DOHH2 (cell line): ENCODE data around the gene SPATA13.

Source experiments
- H3F3A ChIP-seq: fragments of 200-600 bp; sonication (generic), shearing (Covaris generic); 2 replicates; pipeline ENCODE4 v1.6.0; 2016; ENCODE audit warnings: antibody characterized with exemption, mild to moderate bottlenecking; ENCODE audit not compliant: control insufficient read depth, insufficient read depth
- H3K27ac ChIP-seq: fragments of 200-600 bp; sonication (generic); 2 replicates; pipeline ENCODE4 v1.5.1; 2014; ENCODE audit warnings: low read depth, mild to moderate bottlenecking, low read length, moderate library complexity
- H3K27me3 ChIP-seq: fragments of 200-600 bp; sonication (generic); 2 replicates; pipeline ENCODE4 v1.6.1; 2014; ENCODE audit warnings: mild to moderate bottlenecking, low read length, mixed read lengths; ENCODE audit not compliant: control insufficient read depth
- H3K36me3 ChIP-seq: fragments of 200-600 bp; sonication (generic); 2 replicates; pipeline ENCODE4 v1.6.1; 2014; ENCODE audit warnings: mild to moderate bottlenecking, low read length, moderate library complexity, mixed read lengths; ENCODE audit not compliant: control insufficient read depth
- H3K4me1 ChIP-seq: fragments of 200-600 bp; sonication (generic); 2 replicates; pipeline ENCODE4 v1.6.1; 2014; ENCODE audit warnings: mild to moderate bottlenecking, low read length, mixed read lengths; ENCODE audit not compliant: control insufficient read depth
- H3K4me2 ChIP-seq: fragments of 200-600 bp; sonication (generic); 2 replicates; pipeline ENCODE4 v1.6.0; 2014; ENCODE audit warnings: mild to moderate bottlenecking, low read length, moderate library complexity
- H3K4me3 ChIP-seq: fragments of 200-600 bp; sonication (generic); 2 replicates; pipeline ENCODE4 v1.5.1; 2014; ENCODE audit warnings: mild to moderate bottlenecking, low read length, mixed read lengths
- H3K79me2 ChIP-seq: fragments of 200-600 bp; sonication (generic); 2 replicates; pipeline ENCODE4 v1.6.1; 2014; ENCODE audit warnings: mild to moderate bottlenecking, low read length, mixed read lengths; ENCODE audit not compliant: control insufficient read depth
- H3K9me2 ChIP-seq: fragments of 200-600 bp; sonication (generic); replicated peaks from 2 replicates; pipeline ENCODE4 v1.6.1; 2014; ENCODE audit warnings: mild to moderate bottlenecking, low read length, mixed read lengths; ENCODE audit not compliant: control insufficient read depth
- H3K9me3 ChIP-seq: fragments of 200-600 bp; sonication (generic); 2 replicates; pipeline ENCODE4 v1.6.1; 2014; ENCODE audit warnings: antibody characterized with exemption, low read length, mixed read lengths; ENCODE audit not compliant: control insufficient read depth, insufficient read depth
- H4K20me1 ChIP-seq: fragments of 200-600 bp; sonication (generic); 2 replicates; pipeline ENCODE4 v1.6.0; 2014; ENCODE audit warnings: low read depth, mild to moderate bottlenecking, antibody characterized with exemption, low read length, moderate library complexity; ENCODE audit not compliant: control insufficient read depth, insufficient read depth
- EZH2phosphoT487 ChIP-seq: fragments of 200-600 bp; sonication (generic); IDR thresholded peaks from 2 replicates; pipeline ENCODE4 v1.6.1; 2017; ENCODE audit warnings: borderline replicate concordance, mild to moderate bottlenecking, antibody characterized with exemption, low read length, moderate library complexity, mixed read lengths
- TF ChIP-seq, protein P1 (sequence below): fragments of 200-600 bp; sonication (generic); IDR thresholded peaks from one replicate; pipeline ENCODE4 v1.5.1; 2014; ENCODE audit warnings: antibody characterized with exemption, mild to moderate bottlenecking, low read depth, low read length; ENCODE audit not compliant: poor library complexity, severe bottlenecking

Gene SPATA13

DNA sequence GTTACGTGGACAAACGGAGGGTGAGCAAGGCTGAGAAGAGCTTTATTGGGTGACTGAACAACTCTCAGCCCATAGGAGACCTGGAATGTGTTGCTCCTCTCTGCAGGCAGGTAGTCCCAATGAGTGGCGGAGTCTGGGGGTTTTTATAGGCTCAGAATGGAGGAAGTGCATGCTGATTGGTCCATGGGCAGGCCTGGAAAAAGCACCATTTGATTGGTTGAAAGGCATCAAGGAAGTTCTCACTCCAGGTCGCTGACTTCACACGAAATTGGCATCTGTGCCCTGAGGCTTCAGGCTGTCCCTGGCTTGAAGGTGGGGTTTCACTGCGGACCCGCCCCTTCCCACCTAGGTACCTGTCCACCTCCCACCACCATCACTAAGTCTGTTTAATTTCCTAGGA, 65.4 kb downstream of the SPATA13 start:
- H3K4me1 ChIP-seq, result peaks cover 16% of the 10 kb centered on the region
- H3K9me2 ChIP-seq, result no peaks in the 10 kb centered on the region
- no peak for TF ChIP-seq EZH2phosphoT487
- TF ChIP-seq, protein P1, sequence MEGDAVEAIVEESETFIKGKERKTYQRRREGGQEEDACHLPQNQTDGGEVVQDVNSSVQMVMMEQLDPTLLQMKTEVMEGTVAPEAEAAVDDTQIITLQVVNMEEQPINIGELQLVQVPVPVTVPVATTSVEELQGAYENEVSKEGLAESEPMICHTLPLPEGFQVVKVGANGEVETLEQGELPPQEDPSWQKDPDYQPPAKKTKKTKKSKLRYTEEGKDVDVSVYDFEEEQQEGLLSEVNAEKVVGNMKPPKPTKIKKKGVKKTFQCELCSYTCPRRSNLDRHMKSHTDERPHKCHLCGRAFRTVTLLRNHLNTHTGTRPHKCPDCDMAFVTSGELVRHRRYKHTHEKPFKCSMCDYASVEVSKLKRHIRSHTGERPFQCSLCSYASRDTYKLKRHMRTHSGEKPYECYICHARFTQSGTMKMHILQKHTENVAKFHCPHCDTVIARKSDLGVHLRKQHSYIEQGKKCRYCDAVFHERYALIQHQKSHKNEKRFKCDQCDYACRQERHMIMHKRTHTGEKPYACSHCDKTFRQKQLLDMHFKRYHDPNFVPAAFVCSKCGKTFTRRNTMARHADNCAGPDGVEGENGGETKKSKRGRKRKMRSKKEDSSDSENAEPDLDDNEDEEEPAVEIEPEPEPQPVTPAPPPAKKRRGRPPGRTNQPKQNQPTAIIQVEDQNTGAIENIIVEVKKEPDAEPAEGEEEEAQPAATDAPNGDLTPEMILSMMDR, result no peak

DNA sequence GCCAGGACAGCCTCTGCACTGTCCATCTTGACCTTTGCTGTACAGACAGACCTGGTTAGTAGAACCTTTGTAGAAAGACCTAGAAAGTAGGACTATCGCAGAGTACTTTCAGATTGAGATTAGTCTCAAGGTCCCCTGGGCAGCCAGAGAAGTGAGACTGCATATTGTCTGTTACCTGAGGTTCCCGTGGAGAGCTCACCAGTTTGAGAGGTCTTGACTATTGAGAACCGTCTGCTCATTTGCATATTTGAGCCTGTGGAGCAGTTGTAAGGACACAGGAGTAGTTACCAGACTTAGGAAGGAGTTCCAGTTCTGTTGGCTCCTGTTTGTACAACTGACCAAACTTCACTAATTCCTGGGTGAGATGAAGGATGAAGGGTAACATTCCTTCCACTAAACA, 66.2 kb downstream of the SPATA13 start:
- Histone ChIP-seq H3K27me3 (no peaks in the 10 kb centered on the region), H3K4me2 (no peak overlapping the region), H3K79me2 (peaks cover 7% of the 10 kb centered on the region; the same call in 1 of the 2 replicates), H4K20me1 (no peaks in the 10 kb centered on the region), H3K4me1 (peaks cover 16% of the 10 kb centered on the region), H3K9me2 (no peaks in the 10 kb centered on the region), H3K9me3 (no peaks in the 10 kb centered on the region), H3K27ac (no peak overlapping the region), H3F3A (0 out of 2 replicates have a peak, but pooled peaks cover 4% of the 10 kb centered on the region), H3K36me3 (no peaks in the 10 kb centered on the region), H3K4me3 (no peak overlapping the region)
- no peak for TF ChIP-seq EZH2phosphoT487
- TF ChIP-seq, protein P1, result no peak

More for the DNA sequence above, 65.4 kb downstream of the SPATA13 start:
- no peaks in the 10 kb centered on the region for H3K27me3 ChIP-seq
- no peaks in the 10 kb centered on the region for H3K9me3 ChIP-seq
- H3K4me2 ChIP-seq, result no peak overlapping the region
- 0 out of 2 replicates have a peak, but pooled peaks cover 4% of the 10 kb centered on the region for H3F3A ChIP-seq
- peaks cover 7% of the 10 kb centered on the region for H3K79me2 ChIP-seq
- no peaks in the 10 kb centered on the region for H3K36me3 ChIP-seq
- no peak overlapping the region for H3K27ac ChIP-seq
- H3K4me3 ChIP-seq, result no peak overlapping the region
- 0 out of 2 replicates have a peak, but pooled peaks cover under 1% of the 10 kb centered on the region for H4K20me1 ChIP-seq

DNA sequence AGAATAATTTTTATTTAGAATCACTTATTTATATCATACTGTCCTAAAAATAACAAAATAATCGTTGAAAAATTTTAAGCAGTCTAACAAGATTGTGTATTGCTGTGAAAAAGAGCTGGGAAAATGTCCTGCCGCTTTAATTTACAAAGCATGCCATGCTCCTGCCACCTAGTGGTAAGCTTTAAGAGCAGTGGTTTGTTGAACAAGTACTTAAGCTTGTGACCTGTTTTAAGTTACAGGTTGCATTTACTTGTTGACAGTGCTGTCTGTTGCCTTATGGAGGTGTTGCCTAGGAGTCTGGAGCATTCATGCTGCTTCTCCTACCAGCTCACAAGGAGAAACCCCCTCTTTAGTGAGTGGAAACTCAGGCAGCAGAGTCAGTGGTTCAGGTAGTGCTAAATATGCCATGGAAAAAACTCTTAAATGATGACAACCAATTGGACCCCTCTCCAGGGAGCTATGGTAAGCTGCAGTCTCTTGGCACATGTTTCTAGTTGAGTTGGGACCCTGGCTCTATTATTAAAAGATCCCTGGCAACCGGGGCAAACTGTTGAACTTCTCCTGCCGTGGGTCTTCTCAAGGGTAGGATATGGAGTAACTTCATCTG, 68.4 kb downstream of the SPATA13 start:
- H3K4me3 ChIP-seq, result no peak overlapping the region
- H3F3A ChIP-seq, result 0 out of 2 replicates have a peak, but pooled peaks cover 4% of the 10 kb centered on the region
- H3K79me2 ChIP-seq, result peaks cover 6% of the 10 kb centered on the region; the same call in 1 of the 2 replicates
- H3K4me1 ChIP-seq, result peaks cover 9% of the 10 kb centered on the region
- H4K20me1 ChIP-seq, result no peaks in the 10 kb centered on the region
- no peaks in the 10 kb centered on the region for H3K9me3 ChIP-seq
- H3K27me3 ChIP-seq, result no peaks in the 10 kb centered on the region
- no peaks in the 10 kb centered on the region for H3K9me2 ChIP-seq
- no peak overlapping the region for H3K27ac ChIP-seq
- no peaks in the 10 kb centered on the region for H3K36me3 ChIP-seq
- no peak overlapping the region for H3K4me2 ChIP-seq
- TF ChIP-seq, protein P1, result peak; percentile 79
- TF ChIP-seq EZH2phosphoT487, result no peak
